Hepatocyte (in vitro differentiated cells): Measurements from ENCODE around the gene ZBTB7C.

Experiments used
- CTCF ChIP-seq: fragments of 200-600 bp; sonication (generic); IDR thresholded peaks from 2 replicates; pipeline ENCODE4 v1.5.1; 2016; ENCODE audit warnings: antibody characterized with exemption, mild to moderate bottlenecking; ENCODE audit not compliant: poor library complexity
- EZH2 ChIP-seq: fragments of 200-600 bp; sonication (generic); IDR thresholded peaks from 2 replicates; pipeline ENCODE4 v1.6.1; 2016; ENCODE audit warnings: antibody characterized with exemption, mild to moderate bottlenecking, borderline replicate concordance
- EZH2phosphoT487 ChIP-seq: fragments of 200-600 bp; sonication (generic); IDR thresholded peaks from one replicate; pipeline ENCODE4 v1.6.1; 2018; ENCODE audit warnings: antibody characterized with exemption, mild to moderate bottlenecking, low read depth, moderate library complexity; ENCODE audit not compliant: unreplicated experiment, severe bottlenecking

GRCh38 chr18:47990981-47991380 is 418.2 kb downstream of the ZBTB7C start:
- no peak for TF ChIP-seq CTCF
- TF ChIP-seq EZH2, result no peak
- TF ChIP-seq EZH2phosphoT487, result no peak
